GM10266 (cell line): ENCODE measurements around the gene ISM2.

Experiments
- DNase-seq: peaks from one replicate; pipeline ENCODE4 v3.0.0; 2012; ENCODE audit errors: extremely low spot score
- TF ChIP-seq, protein P1 (sequence below): IDR thresholded peaks from 2 replicates; pipeline ENCODE4 v1.5.1; 2012; ENCODE audit warnings: mild to moderate bottlenecking, low read depth; ENCODE audit not compliant: control insufficient read depth, insufficient read depth; ENCODE audit errors: missing control alignments

The ISM2 gene

GRCh38 chr14:77490347-77490986, 8.1 kb downstream of the ISM2 start:
- no peak for DNase-seq
- TF ChIP-seq, protein P1, sequence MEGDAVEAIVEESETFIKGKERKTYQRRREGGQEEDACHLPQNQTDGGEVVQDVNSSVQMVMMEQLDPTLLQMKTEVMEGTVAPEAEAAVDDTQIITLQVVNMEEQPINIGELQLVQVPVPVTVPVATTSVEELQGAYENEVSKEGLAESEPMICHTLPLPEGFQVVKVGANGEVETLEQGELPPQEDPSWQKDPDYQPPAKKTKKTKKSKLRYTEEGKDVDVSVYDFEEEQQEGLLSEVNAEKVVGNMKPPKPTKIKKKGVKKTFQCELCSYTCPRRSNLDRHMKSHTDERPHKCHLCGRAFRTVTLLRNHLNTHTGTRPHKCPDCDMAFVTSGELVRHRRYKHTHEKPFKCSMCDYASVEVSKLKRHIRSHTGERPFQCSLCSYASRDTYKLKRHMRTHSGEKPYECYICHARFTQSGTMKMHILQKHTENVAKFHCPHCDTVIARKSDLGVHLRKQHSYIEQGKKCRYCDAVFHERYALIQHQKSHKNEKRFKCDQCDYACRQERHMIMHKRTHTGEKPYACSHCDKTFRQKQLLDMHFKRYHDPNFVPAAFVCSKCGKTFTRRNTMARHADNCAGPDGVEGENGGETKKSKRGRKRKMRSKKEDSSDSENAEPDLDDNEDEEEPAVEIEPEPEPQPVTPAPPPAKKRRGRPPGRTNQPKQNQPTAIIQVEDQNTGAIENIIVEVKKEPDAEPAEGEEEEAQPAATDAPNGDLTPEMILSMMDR = no peak

DNA sequence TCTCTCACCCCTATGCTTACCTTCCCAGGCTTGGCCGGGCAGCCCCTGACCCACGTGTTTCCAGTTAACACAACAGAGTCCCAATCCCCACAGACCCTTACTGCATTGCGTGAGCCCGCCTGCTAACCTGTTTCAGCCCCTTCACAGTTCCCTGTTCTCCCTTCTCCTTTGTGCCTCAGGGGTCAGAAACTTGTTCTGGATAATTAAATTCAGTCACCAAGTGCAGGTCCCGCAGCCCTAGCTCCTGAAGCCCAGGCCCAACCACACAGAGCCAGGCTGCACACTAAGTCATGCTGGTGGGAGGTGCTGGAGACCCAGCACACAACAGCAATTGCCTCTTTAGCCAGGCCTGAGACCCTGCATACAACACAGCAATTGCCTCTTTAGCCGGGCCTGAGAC, 9.6 kb downstream of the ISM2 start:
- TF ChIP-seq, protein P1 = no peak
- DNase-seq = no peak

GRCh38 chr14:77488558-77488957, 10.1 kb downstream of the ISM2 start:
- TF ChIP-seq, protein P1 = no peak
- no peak for DNase-seq

- TF ChIP-seq, protein P1 = no peak
- DNase-seq = no peak
Observed at GRCh38 chr14:77485901-77486678, 12.5 kb downstream of the ISM2 start.

DNA sequence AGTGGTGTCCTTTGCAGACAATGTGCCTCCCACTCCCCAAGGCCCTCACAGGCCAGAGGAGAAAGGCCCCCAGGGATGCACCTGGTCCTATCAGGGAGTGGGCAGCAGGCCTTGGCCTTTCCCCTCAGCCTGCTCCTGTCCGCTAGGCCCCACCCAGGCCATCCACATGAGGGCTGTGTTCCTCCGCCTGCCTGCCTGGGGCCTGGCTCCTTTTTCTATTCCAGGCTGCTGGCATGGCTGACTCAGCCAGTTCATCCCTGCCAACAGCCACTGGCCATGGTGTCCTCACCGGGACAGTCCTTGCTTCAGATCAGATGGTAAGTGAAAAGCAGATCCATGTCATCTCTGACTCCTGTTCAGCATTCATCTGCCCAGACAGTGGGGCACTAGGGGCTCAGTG, 13.4 kb downstream of the ISM2 start:
- DNase-seq = no peak

GRCh38 chr14:77482422-77482821, 16.2 kb downstream of the ISM2 start:
- TF ChIP-seq, protein P1 = no peak
- DNase-seq = no peak

More for the DNA sequence above, 13.4 kb downstream of the ISM2 start:
- TF ChIP-seq, protein P1 = no peak

GRCh38 chr14:77478796-77479195, 19.8 kb downstream of the ISM2 start:
- TF ChIP-seq, protein P1 = no peak
- peak; percentile 65 for DNase-seq
